Common myeloid progenitor, CD34-positive (primary cell): ENCODE data around the gene WWOX.
"Not testable (repeated sequence)": the region's sequence is repeated elsewhere in the genome, so short reads cannot be mapped to it uniquely, and the experiment has no call there.

Source experiments
- CTCF ChIA-PET: fragments of 350-600 bp; sonication (Branson Sonifier 250); formaldehyde crosslinking; loops from one replicate; lab custom pipeline; 2021; ENCODE audit warnings: antibody characterized with exemption; lab: Charles Lee
- POLR2A ChIA-PET: fragments of 350-600 bp; sonication (Branson Sonifier 250); formaldehyde crosslinking; loops from one replicate; lab custom pipeline; 2021; ENCODE audit warnings: antibody characterized with exemption; lab: Charles Lee
- DNase-seq, 3 donors: peaks; one replicate each; pipeline versions ENCODE4 v3.0.0 to v3.0.0-alpha.2; 2013
- H3K27ac ChIP-seq, 2 experiments: 1 replicate in 1 of 2; 2 replicates in 1 of 2; pipeline ENCODE4 v1.7.0; 2013; ENCODE audit warnings: inconsistent platforms in 2 of 2, low read length in 2 of 2, mild to moderate bottlenecking in 2 of 2, low read depth in 1 of 2, moderate library complexity in 1 of 2; ENCODE audit not compliant: severe bottlenecking in 2 of 2, insufficient read depth in 1 of 2, poor library complexity in 1 of 2
- H3K27me3 ChIP-seq, 5 experiments: replicated peaks in 2 of 5; 1 replicate in 3 of 5; 2 replicates in 2 of 5; pipeline versions ENCODE4 v1.6.1 to v1.7.0; 2013; ENCODE audit warnings: low read length in 4 of 5, mild to moderate bottlenecking in 2 of 5, moderate library complexity in 2 of 5, inconsistent platforms in 1 of 5; ENCODE audit not compliant: insufficient read depth in 5 of 5, control insufficient read depth in 4 of 5
- H3K36me3 ChIP-seq, 4 experiments: 1 replicate in 2 of 4; 2 replicates in 2 of 4; pipeline versions ENCODE4 v1.6.1 to v1.7.0; 2013; ENCODE audit warnings: low read length in 3 of 4, control low read depth in 1 of 4, mild to moderate bottlenecking in 1 of 4; ENCODE audit not compliant: control insufficient read depth in 4 of 4, insufficient read depth in 4 of 4
- H3K4me1 ChIP-seq, 4 experiments: 1 replicate in 3 of 4; 2 replicates in 1 of 4; pipeline versions ENCODE4 v1.6.1 to v1.7.1; 2013; ENCODE audit warnings: low read length in 3 of 4, mild to moderate bottlenecking in 3 of 4, control low read depth in 1 of 4, inconsistent platforms in 1 of 4, moderate library complexity in 1 of 4; ENCODE audit not compliant: control insufficient read depth in 4 of 4, insufficient read depth in 4 of 4; ENCODE audit errors: control extremely low read depth in 1 of 4
- H3K4me3 ChIP-seq, 7 experiments: 1 replicate in 4 of 7; 2 replicates in 3 of 7; pipeline versions ENCODE4 v1.5.1 to v1.7.0; 2013; ENCODE audit warnings: mild to moderate bottlenecking in 7 of 7, low read length in 6 of 7, moderate library complexity in 6 of 7, inconsistent platforms in 2 of 7, low read depth in 2 of 7, control low read depth in 1 of 7; ENCODE audit not compliant: insufficient read depth in 4 of 7, control insufficient read depth in 1 of 7; ENCODE audit errors: extremely low read depth in 1 of 7
- H3K9me3 ChIP-seq, 5 experiments: 1 replicate in 4 of 5; 2 replicates in 1 of 5; pipeline versions ENCODE4 v1.6.1 to v1.7.1; 2013; ENCODE audit warnings: low read length in 4 of 5, mild to moderate bottlenecking in 2 of 5, inconsistent platforms in 1 of 5, low read depth in 1 of 5, moderate library complexity in 1 of 5; ENCODE audit not compliant: control insufficient read depth in 4 of 5, insufficient read depth in 2 of 5; ENCODE audit errors: control extremely low read depth in 1 of 5
- WGBS: methylation state at CpG from one replicate; pipeline ENCODE4 v1.1.5; 2013; ENCODE audit not compliant: insufficient coverage; 5-methylcytosine and 5-hydroxymethylcytosine counted together

The WWOX gene

GRCh38 chr16:79213214-79213613 is 1113.8 kb downstream of the WWOX start:
- WGBS = 40% methylated on average over 2 of the region's 3 CpGs
- H3K4me3 ChIP-seq = no peak overlapping the region
- ChIA-PET POLR2A (no interaction called here), CTCF (interaction anchor here (1.0 to 1.2 kb wide), 2 partner anchors 37 to 135 kb away, joined by 3 to 4 read pairs; no protein-coding TSS in a partner anchor)
- peak; percentile 31 to 62 (median 50) for DNase-seq
- peaks cover 0 to 9% (median 3%) of the 10 kb centered on the region in 4 experiments for H3K4me1 ChIP-seq
- no peaks in the 10 kb centered on the region for H3K27me3 ChIP-seq
- H3K36me3 ChIP-seq = no peaks in the 10 kb centered on the region
- no peak overlapping the region for H3K27ac ChIP-seq
- H3K9me3 ChIP-seq = no peaks in the 10 kb centered on the region

GRCh38 chr16:79215289-79215688 is 1115.8 kb downstream of the WWOX start:
- Histone ChIP-seq H3K4me3 (no peak overlapping the region), H3K27ac (no peak overlapping the region), H3K36me3 (no peaks in the 10 kb centered on the region), H3K9me3 (no peaks in the 10 kb centered on the region), H3K27me3 (no peaks in the 10 kb centered on the region), H3K4me1 (peaks cover 0 to 9% (median 5%) of the 10 kb centered on the region in 4 experiments)
- ChIA-PET POLR2A (no interaction called here), CTCF (interaction anchor here (0.6 kb wide), 1 partner anchor 510 kb away, joined by 3 read pairs; no protein-coding TSS in a partner anchor)
- WGBS = 83% methylated on average over 4 of the region's 4 CpGs
- DNase-seq = peak in 1 of 3 donors; percentile 6

- CTCF ChIA-PET = no interaction called here
- Histone ChIP-seq H3K27me3 (no peaks in the 10 kb centered on the region), H3K9me3 (no peaks in the 10 kb centered on the region), H3K36me3 (no peaks in the 10 kb centered on the region), H3K4me1 (peaks cover 0 to 9% (median 5%) of the 10 kb centered on the region in 4 experiments), H3K4me3 (no peak overlapping the region), H3K27ac (no peak overlapping the region)
- DNase-seq = peak in 2 of 3 donors; percentile 40 to 58
- POLR2A ChIA-PET = interaction anchor here (0.5 to 0.7 kb wide), 2 partner anchors 36 to 829 kb away, joined by 3 to 4 read pairs; no protein-coding TSS in a partner anchor
- whole genome bisulfite sequencing = 79% methylated on average over 5 of the region's 6 CpGs
These were observed 1118.0 kb downstream of the WWOX start for GRCh38 chr16:79217375-79218011.

GRCh38 chr16:79218351-79218750 is 1118.9 kb downstream of the WWOX start:
- no peak for DNase-seq
- Histone ChIP-seq H3K36me3 (no peaks in the 10 kb centered on the region), H3K9me3 (no peaks in the 10 kb centered on the region), H3K4me3 (no peak overlapping the region), H3K27me3 (no peaks in the 10 kb centered on the region), H3K27ac (no peak overlapping the region), H3K4me1 (peaks cover 0 to 9% (median 5%) of the 10 kb centered on the region in 4 experiments)
- POLR2A ChIA-PET = interaction anchor here (0.9 kb wide), 1 partner anchor 19 kb away, joined by 3 read pairs; no protein-coding TSS in a partner anchor
- CTCF ChIA-PET = interaction anchor here (0.6 kb wide), 1 partner anchor 336 kb away, joined by 3 read pairs; no protein-coding TSS in a partner anchor
- WGBS = 100% methylated on average over 1 of the region's 1 CpG

GRCh38 chr16:79225994-79226393 is 1126.5 kb downstream of the WWOX start:
- H3K27ac ChIP-seq, H3K36me3 ChIP-seq, H3K4me1 ChIP-seq, POLR2A ChIA-PET, CTCF ChIA-PET, H3K9me3 ChIP-seq, H3K4me3 ChIP-seq, DNase-seq, H3K27me3 ChIP-seq: not testable (repeated sequence)
- WGBS = no CpG with 5 or more reads among the region's 3 CpGs

GRCh38 chr16:79229361-79229760 is 1129.9 kb downstream of the WWOX start:
- 96% methylated on average over 20 of the region's 20 CpGs for WGBS
- no peaks in the 10 kb centered on the region for H3K27me3 ChIP-seq

GRCh38 chr16:79245700-79246099 is 1146.2 kb downstream of the WWOX start:
- WGBS = no CpG with 5 or more reads among the region's 2 CpGs
- H3K4me3 ChIP-seq, H3K9me3 ChIP-seq, H3K27me3 ChIP-seq, H3K36me3 ChIP-seq, CTCF ChIA-PET, POLR2A ChIA-PET, H3K4me1 ChIP-seq, DNase-seq, H3K27ac ChIP-seq: not testable (repeated sequence)

More at GRCh38 chr16:79229361-79229760, 1129.9 kb downstream of the WWOX start:
- H3K36me3 ChIP-seq = no peaks in the 10 kb centered on the region
- CTCF ChIA-PET = no interaction called here
- no peak for DNase-seq
- no peaks in the 10 kb centered on the region for H3K4me1 ChIP-seq
- POLR2A ChIA-PET = no interaction called here
- H3K4me3 ChIP-seq = no peak overlapping the region
- no peak overlapping the region for H3K27ac ChIP-seq
- H3K9me3 ChIP-seq = peaks cover 0 to 2% (median 0%) of the 10 kb centered on the region in 5 experiments
